ENCODE results near the gene TOR1AIP2. TPM values are rescaled to one million over a fixed set of nuclear protein-coding genes. Genes with fewer than 3 reads are reported as not detected.

TOR1AIP2 gene
- total and polyA plus RNA-seq, 2 of the 13 experiments (the other 11 are each of a cell fraction or from before 2014, with no cell fraction given) = 35.2 to 65.8 TPM

Other genes with a start within 250 kb of the TOR1AIP2 start
- gene FAM163A, start 134.5 kb downstream of the TOR1AIP2 start, total RNA-seq (2016; rRNA removed; fragmentation: Illumina TruSeq; extraction: Trizol) = not detected in 2 replicates
- gene FAM163A, start 134.5 kb downstream of the TOR1AIP2 start, polyA plus RNA-seq (2011; rRNA removed) = not detected in 2 replicates
- gene TOR1AIP1, start 4.5 kb upstream of the TOR1AIP2 start, total RNA-seq (2016; rRNA removed; fragmentation: Illumina TruSeq; extraction: Trizol) = 23.8 and 29.0 TPM in 2 replicates
- 15.6 and 16.0 TPM in 2 replicates for gene TOR1AIP1, start 4.5 kb upstream of the TOR1AIP2 start, polyA plus RNA-seq (2011; rRNA removed)
- gene CEP350, start 77.0 kb upstream of the TOR1AIP2 start, total RNA-seq (2016; rRNA removed; fragmentation: Illumina TruSeq; extraction: Trizol) = 35.9 and 46.6 TPM in 2 replicates
- 6.1 and 7.6 TPM in 2 replicates for gene CEP350, start 77.0 kb upstream of the TOR1AIP2 start, polyA plus RNA-seq (2011; rRNA removed)

All from HepG2 (cell line).